GM23338 (cell line): ENCODE results near the gene CYB5R3. TPM values are rescaled to one million over a fixed set of nuclear protein-coding genes. Genes with fewer than 3 reads are reported as not detected.
"Not testable (repeated sequence)": the region's sequence is repeated elsewhere in the genome, so short reads cannot be mapped to it uniquely, and the experiment has no call there.

Source experiments
- ATAC-seq: fragments of 200-7000 bp; cut with Tn5 transposase; 3 replicates; pipeline ENCODE4 v1.9.1; 2020
- DNase-seq: peaks from one replicate; pipeline ENCODE4 v3.0.0-alpha.2; 2015; ENCODE audit warnings: low spot score
- H2AFZ ChIP-seq: fragments of 200-600 bp; sonication (generic); 2 replicates; pipeline ENCODE4 v1.8.0; 2016; ENCODE audit warnings: antibody characterized with exemption, mild to moderate bottlenecking, moderate library complexity
- H3F3A ChIP-seq: fragments of 200-600 bp; sonication (generic); replicated peaks from 2 replicates; pipeline ENCODE4 v1.8.0; 2017; ENCODE audit warnings: antibody characterized with exemption, mixed run types, low read depth
- H3K27ac ChIP-seq: fragments of 200-600 bp; sonication (generic); 2 replicates; pipeline ENCODE4 v1.6.1; 2016; ENCODE audit warnings: low read depth
- H3K27me3 ChIP-seq: fragments of 200-600 bp; sonication (generic); 2 replicates; pipeline ENCODE4 v1.8.0; 2016; ENCODE audit warnings: mild to moderate bottlenecking, mixed run types, moderate library complexity; ENCODE audit not compliant: insufficient read depth
- H3K36me3 ChIP-seq: fragments of 200-600 bp; sonication (generic); 2 replicates; pipeline ENCODE4 v1.8.0; 2016; ENCODE audit warnings: mild to moderate bottlenecking; ENCODE audit not compliant: insufficient read depth
- H3K4me1 ChIP-seq: fragments of 200-600 bp; sonication (generic); 2 replicates; pipeline ENCODE4 v1.8.0; 2016; ENCODE audit warnings: mild to moderate bottlenecking, moderate library complexity; ENCODE audit not compliant: insufficient read depth
- H3K4me2 ChIP-seq: fragments of 200-600 bp; sonication (generic); 2 replicates; pipeline ENCODE4 v1.7.1; 2017; ENCODE audit warnings: mixed run types
- H3K4me3 ChIP-seq: fragments of 200-600 bp; sonication (generic); 2 replicates; pipeline ENCODE4 v1.6.1; 2016; ENCODE audit warnings: mixed run types
- H3K79me2 ChIP-seq: fragments of 200-600 bp; sonication (generic); replicated peaks from 2 replicates; pipeline ENCODE4 v1.8.0; 2017; ENCODE audit warnings: mild to moderate bottlenecking; ENCODE audit not compliant: insufficient read depth
- H3K9me2 ChIP-seq: fragments of 200-600 bp; sonication (generic); 2 replicates; pipeline ENCODE4 v1.8.0; 2017; ENCODE audit not compliant: insufficient read depth
- H4K20me1 ChIP-seq: fragments of 200-600 bp; sonication (generic); replicated peaks from 2 replicates; pipeline ENCODE4 v1.8.0; 2017; ENCODE audit warnings: mild to moderate bottlenecking; ENCODE audit not compliant: insufficient read depth
- H3K27ac Mint-ChIP-seq: 2 replicates; pipeline ENCODE4 v1.8.0; 2020; ENCODE audit warnings: inconsistent platforms, mild to moderate bottlenecking, moderate library complexity, mixed read lengths
- H3K27me3 Mint-ChIP-seq: 3 replicates; pipeline ENCODE4 v1.8.0; 2022; ENCODE audit warnings: low read depth, mild to moderate bottlenecking, moderate library complexity, mixed read lengths, inconsistent platforms; ENCODE audit not compliant: insufficient read depth, poor library complexity
- H3K36me3 Mint-ChIP-seq: 3 replicates; pipeline ENCODE4 v1.8.0; 2021; ENCODE audit warnings: low read depth, mild to moderate bottlenecking, inconsistent platforms, moderate library complexity, mixed read lengths
- H3K4me1 Mint-ChIP-seq: 3 replicates; pipeline ENCODE4 v1.8.0; 2020; ENCODE audit warnings: mild to moderate bottlenecking, inconsistent platforms, mixed read lengths
- H3K4me3 Mint-ChIP-seq: 3 replicates; pipeline ENCODE4 v1.8.0; 2021; ENCODE audit warnings: moderate library complexity, mild to moderate bottlenecking, inconsistent platforms, mixed read lengths
- H3K9me3 Mint-ChIP-seq: 3 replicates; pipeline ENCODE4 v1.8.0; 2020; ENCODE audit warnings: moderate library complexity, mild to moderate bottlenecking, inconsistent platforms, mixed read lengths
- POLR2AphosphoS5 ChIP-seq: IDR thresholded peaks from 2 replicates; pipeline ENCODE4 v1.6.1; 2016; ENCODE audit warnings: antibody characterized with exemption, low read depth
- STAT1 ChIP-seq: IDR thresholded peaks from one replicate; pipeline ENCODE4 v1.6.1; 2016; ENCODE audit warnings: antibody characterized with exemption; ENCODE audit not compliant: unreplicated experiment
- polyA plus RNA-seq: library from polyadenylated mRNA; unstranded; fragments of >200 nt; fragmentation: Nextera tagmentation; extraction: Ambion mirVana; gene quantifications from 2 replicates; pipeline ENCODE4 v1.2.1, GENCODE V29; 2016
- total RNA-seq: library from RNA; depleted of rRNA; stranded (reverse); fragments of >200 nt; shearing (Covaris generic); gene quantifications from 2 replicates; pipeline ENCODE4 v1.2.3, GENCODE V29; 2014

CYB5R3 gene
- total and polyA plus RNA-seq, 2 experiments from 2014 or later = 76.2 to 76.9 TPM

DNA sequence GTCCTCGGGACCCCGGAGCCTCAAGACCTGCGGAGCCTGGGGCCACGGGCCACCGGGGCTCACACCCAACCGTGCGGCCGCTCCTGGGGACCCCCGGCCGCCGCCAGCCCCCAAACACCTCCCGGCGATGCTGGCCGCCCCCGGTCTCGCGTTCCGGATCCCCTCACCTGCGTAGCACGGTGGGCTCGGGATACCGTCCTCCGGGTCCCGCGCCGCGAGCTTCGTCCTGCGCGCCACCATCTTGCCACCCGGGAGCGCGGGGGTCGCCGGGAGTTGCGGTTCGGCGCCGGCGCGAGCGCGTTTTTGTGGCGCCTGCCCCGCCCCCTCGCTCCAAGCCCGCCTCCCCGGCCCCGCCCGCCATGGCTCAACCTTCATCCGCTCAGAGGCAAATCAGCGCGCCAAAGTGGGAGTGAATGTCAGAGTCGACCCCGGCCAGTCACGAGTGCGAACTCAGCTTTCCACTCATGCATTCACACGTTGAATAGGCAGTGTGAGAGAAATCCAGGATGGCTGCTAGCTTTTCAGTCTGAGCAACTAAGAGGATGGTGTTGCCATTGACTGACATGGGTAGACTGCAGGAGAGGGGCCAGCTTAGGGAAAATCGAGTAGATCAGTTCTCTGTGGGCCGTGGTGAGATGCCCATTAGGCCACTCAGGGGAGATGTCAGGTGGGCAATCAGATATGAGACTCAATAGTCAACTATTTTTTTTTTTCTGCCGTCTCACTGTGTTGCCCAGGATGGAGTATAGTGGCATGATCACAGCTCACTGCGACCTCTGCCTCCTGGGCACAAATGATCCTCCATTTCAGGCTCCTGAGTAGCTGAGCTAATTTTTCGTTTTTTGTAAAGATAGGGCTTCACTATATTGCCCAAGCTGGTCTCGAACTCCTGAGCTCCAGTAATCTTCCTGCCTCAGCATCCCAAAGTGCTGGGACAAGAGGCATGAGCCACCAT lies 67.2 kb downstream of the CYB5R3 start:
- peaks cover 12% of the 10 kb centered on the region for H3K27me3 Mint-ChIP-seq
- no peak overlapping the region for H2AFZ ChIP-seq
- peaks cover 6% of the 10 kb centered on the region for H3K4me1 Mint-ChIP-seq
- H3K79me2 ChIP-seq = peaks cover 13% of the 10 kb centered on the region
- DNase-seq = peak; percentile 85
- H3K27me3 ChIP-seq = no peaks in the 10 kb centered on the region
- H3K36me3 ChIP-seq = peaks cover 5% of the 10 kb centered on the region
- peak overlapping the region; percentile 80 for H3K4me3 ChIP-seq
- H3K4me2 ChIP-seq = peak overlapping the region; percentile 78
- no peak for TF ChIP-seq STAT1
- TF ChIP-seq POLR2AphosphoS5 = peak; percentile 89
- peak overlapping the region; percentile 78 for H3K27ac Mint-ChIP-seq
- H3K4me3 Mint-ChIP-seq = peak overlapping the region; percentile 99
- peaks cover 17% of the 10 kb centered on the region for H4K20me1 ChIP-seq
- peak overlapping the region; percentile 50; the same call in 1 of the 2 replicates for H3K27ac ChIP-seq
- peaks cover 63% of the 10 kb centered on the region for H3K36me3 Mint-ChIP-seq
- no peaks in the 10 kb centered on the region for H3K9me2 ChIP-seq
- ATAC-seq = peak; percentile 84
- H3F3A ChIP-seq = 0 out of 2 replicates have a peak, but pooled peaks cover 18% of the 10 kb centered on the region
- H3K9me3 Mint-ChIP-seq = no peaks in the 10 kb centered on the region
- H3K4me1 ChIP-seq = peaks cover 3% of the 10 kb centered on the region; the same call in 1 of the 2 replicates

- Histone ChIP-seq H3K4me3 (peak overlapping the region; percentile 80), H3K4me2 (peak overlapping the region; percentile 96), H3F3A (0 out of 2 replicates have a peak, but pooled peaks cover 18% of the 10 kb centered on the region), H3K79me2 (peaks cover 13% of the 10 kb centered on the region)
- H3K27ac Mint-ChIP-seq = peak overlapping the region; percentile 96
- not testable (repeated sequence) for DNase-seq, H4K20me1 ChIP-seq, H3K4me1 ChIP-seq, H3K9me2 ChIP-seq, H3K27me3 ChIP-seq, H2AFZ ChIP-seq, H3K27ac ChIP-seq, H3K36me3 ChIP-seq, H3K9me3 Mint-ChIP-seq, H3K4me1 Mint-ChIP-seq
- H3K27me3 Mint-ChIP-seq = peaks cover 12% of the 10 kb centered on the region
- peak; percentile 59 for ATAC-seq
- peak overlapping the region; percentile 99 for H3K4me3 Mint-ChIP-seq
- peaks cover 56% of the 10 kb centered on the region for H3K36me3 Mint-ChIP-seq
Observed at GRCh38 chr22:42581194-42581761, 67.9 kb downstream of the CYB5R3 start.

DNA sequence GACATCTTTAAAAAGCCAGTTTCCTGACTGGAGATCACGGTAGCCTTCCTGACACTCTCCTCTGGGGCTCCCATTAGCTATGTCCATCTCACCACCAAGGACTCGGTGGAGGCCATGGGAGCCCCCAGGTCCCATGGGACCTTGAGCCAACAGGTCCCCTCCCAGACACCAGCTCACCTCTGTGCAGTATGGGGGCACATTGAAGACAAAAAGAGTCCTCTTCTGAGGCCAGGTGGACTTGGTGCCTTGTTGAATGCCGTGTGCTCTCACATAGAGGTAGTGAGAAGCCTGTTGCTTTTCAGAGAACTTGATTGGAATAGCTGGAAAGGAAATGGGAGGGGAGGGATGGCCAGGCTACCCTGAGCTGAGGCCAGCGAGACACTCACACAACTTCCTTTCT lies 69.2 kb downstream of the CYB5R3 start:
- Mint-ChIP-seq H3K36me3 (peaks cover 44% of the 10 kb centered on the region), H3K4me3 (peak overlapping the region; percentile 39; the same call in 1 of the 3 replicates), H3K27me3 (peaks cover 10% of the 10 kb centered on the region)
- not testable (repeated sequence) for H2AFZ ChIP-seq, H3K36me3 ChIP-seq, H3K4me3 ChIP-seq, ATAC-seq, H3K9me2 ChIP-seq, H3K4me1 ChIP-seq, H3K27ac ChIP-seq, H3K27me3 ChIP-seq, H3K4me2 ChIP-seq, H4K20me1 ChIP-seq, H3K4me1 Mint-ChIP-seq, DNase-seq, H3K27ac Mint-ChIP-seq, H3K9me3 Mint-ChIP-seq
- Histone ChIP-seq H3F3A (0 out of 2 replicates have a peak, but pooled peaks cover 18% of the 10 kb centered on the region), H3K79me2 (peaks cover 13% of the 10 kb centered on the region)
